GM21515 (cell line): ENCODE results near the gene CSDE1.

Source experiments
- ATAC-seq: cut with Tn5 transposase; IDR thresholded peaks from one replicate; pipeline ENCODE4 v1.9.1; 2021; ENCODE audit not compliant: unreplicated experiment

The CSDE1 gene

GRCh38 chr1:114668373-114668772 lies 89.4 kb downstream of the CSDE1 start:
- no peak for ATAC-seq

DNA sequence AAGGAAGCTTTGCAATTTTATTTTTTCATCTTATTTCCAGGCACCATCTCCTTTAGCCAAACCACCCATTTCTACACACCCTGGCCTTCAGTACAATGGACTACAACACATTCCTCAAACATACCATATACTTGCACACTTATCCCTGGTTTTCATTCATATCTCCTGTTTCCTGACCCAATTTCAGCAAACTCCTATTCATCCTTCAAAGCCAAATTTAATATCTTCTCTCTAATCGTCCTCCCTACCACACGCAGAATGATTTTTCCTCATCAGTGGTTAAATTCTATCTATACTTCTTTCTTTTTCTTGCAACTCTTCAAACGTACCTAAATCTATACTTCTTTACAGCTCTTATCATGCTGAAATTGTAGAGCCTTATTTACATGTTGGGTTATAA lies 90.8 kb downstream of the CSDE1 start:
- ATAC-seq = no peak
